Fibroblast of skin of right biceps (primary cell): ENCODE measurements around the gene COG8.
"Not testable (repeated sequence)": the region's sequence is repeated elsewhere in the genome, so short reads cannot be mapped to it uniquely, and the experiment has no call there.

Source experiments
- DNase-seq: peaks from one replicate; pipeline ENCODE4 v3.0.0-alpha.2; 2013

COG8 gene

DNA sequence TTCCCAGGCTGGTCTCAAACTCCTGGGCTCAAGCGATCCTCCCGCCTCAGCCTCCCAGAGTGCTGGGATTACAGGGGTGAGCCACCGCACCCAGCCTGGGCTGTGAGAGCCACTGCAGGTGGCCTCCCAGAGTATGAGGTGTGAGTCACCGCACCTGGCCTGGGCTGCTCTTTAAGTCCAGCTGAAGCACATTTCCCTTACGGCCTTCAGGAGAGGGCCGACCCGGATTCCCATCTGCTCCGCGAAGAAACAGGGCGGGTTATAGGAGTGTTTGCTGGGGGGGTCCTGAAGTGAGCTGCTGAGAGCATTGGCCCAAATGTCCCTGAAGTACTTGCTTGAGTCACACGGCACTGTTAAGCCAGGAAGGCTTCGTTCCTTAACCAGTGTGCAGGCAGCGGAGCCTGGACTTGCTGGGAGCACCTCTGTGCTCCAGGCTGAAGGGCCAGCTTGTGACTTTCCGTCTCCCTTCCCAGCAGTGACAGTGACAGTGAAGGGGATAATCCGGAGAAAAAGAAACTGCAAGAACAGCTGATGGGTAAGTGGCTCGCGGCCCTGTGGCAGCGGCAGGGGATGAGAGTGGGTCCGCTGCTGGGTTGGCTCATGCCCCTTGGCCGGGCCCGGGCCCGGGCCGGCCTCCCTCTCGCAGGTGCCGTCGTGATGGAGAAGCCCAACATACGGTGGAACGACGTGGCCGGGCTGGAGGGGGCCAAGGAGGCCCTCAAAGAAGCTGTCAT, 21.0 kb downstream of the COG8 start:
- no peak for DNase-seq

DNA sequence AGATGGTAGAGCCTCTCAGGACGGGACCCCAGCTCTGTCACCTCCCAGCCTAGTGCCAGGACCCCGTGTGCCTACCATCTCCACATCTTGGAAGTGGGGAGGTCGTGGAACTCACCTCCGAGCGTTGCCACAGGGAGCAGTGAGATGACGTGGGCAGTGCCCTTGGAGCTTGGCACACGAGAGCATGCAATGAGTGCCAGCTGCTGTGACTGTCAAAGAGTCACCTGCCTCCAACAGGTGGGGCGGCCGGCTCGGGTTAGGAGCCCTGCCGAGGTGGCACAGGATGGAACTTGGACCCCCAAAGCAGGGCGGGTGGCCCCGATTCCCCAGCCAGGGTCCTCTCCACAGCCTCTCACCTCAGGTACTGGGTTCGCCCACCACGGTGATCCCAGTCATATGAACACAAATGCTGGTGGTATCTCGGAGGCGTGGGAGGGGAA, 22.7 kb downstream of the COG8 start:
- no peak for DNase-seq

GRCh38 chr16:69315486-69316311, 23.7 kb downstream of the COG8 start:
- no peak for DNase-seq

DNA sequence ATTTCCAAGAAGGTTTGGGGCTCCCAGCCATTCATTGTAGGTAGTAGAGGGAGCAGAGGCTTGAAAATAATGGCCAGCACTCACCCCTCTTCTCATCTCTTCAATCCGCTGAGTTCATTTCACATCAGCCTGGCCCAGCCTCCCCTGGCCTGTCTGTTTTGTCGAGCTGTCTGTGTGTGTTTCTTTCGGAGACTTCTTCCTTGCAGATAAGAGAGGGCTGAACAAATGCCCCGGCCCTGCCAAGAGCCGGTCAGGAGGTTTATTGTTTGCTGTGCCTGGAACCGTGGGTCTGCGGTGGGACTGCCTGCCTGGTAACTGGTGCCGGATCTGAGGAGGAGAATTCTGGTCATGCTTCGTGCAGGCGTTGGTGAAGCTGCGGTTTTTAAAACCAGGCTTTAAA, 24.8 kb downstream of the COG8 start:
- no peak for DNase-seq

- no peak for DNase-seq
Measured at GRCh38 chr16:69313469-69313868, 25.9 kb downstream of the COG8 start.

DNA sequence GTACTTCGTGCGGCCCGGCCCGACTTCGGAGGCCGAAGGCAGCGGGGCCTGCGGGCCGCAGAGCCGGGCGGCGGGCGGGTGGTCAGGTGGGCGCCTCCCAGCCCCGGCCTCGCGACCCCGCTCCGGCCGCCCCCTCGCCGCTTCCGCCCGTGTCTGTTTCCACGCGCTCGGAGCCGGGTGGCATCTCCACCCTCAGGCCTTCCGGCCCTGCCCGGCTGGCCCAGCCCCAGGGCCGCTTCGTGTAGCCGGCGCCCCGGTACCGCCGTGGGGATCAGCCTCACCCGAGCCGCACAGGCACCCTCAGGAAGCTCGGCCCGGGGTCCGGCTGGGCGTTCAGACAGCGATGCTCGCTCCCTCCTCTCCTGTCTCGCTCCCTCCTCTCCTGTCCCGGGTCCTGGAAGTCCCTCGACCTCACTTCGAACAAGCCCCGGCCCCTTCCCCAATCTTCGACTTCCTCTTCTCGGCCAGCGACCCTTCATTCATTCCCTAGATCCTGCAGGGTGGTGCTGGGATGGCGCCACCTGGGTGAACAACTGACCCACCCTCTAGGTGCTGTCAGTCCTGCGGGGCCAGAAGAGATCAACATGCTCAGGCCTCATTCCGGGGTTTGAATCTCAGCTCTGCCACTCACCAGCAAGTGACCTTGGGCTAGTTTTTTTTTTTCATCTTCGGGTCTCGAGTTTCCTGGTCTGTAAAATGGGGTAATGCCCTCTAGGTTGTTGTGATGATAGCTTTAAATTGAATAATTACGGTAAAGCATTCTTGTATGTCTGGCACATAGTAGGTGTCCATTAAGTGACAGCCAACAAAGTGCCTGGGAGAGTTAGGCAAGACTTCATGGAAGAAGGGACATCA, 27.6 kb downstream of the COG8 start:
- DNase-seq = peak; percentile 26

DNA sequence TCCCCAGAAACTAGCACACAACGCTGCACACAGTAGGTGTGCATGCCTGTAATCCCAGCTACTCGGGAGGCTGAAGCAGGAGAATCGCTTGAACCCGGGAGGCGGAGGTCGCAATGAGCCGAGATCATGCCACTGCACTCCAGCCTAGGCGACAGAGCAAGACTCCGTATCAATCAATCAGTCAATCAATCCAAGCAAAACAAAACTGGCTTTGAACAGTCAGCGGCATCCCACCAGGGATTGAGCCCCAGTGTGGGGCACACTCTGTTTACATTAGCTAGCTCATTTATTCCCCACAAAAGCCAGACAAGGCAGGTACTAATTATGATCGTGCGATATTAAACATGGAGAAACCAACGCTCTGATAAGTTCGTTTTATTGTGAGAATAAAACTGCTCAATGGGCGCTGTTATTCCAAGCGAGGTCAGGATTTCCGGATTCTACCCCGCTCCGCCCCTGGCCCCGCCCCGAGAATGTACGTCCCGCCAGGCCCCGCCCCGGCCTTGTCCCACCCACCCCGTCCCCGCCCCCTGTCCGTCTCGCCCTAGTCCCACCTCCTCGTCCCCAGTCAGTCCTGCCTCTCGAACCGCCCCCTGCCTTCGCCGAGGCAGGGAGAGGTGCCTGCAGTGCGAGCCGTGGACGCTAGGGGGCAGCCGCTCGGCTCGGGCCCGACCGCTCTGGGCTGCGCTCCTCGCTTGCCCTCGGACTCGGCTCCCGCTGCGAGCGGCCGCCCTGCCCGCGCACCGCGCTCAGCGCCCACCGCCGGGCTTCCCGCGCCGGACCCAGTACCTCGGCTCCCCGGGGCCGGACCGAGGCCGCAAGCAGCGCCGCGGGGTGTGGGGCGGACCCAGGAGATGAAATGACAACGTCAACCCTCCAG, 28.5 kb downstream of the COG8 start, which contains the start of gene VPS4A:
Gene VPS4A (plus strand): TSS at position 698 of the 880 bp plus-strand sequence. CDS start 162 bp downstream, at position 860.
- DNase-seq = peak; percentile 96

- no peak for DNase-seq
Measured at GRCh38 chr16:69309316-69309715, 30.0 kb downstream of the COG8 start.

DNA sequence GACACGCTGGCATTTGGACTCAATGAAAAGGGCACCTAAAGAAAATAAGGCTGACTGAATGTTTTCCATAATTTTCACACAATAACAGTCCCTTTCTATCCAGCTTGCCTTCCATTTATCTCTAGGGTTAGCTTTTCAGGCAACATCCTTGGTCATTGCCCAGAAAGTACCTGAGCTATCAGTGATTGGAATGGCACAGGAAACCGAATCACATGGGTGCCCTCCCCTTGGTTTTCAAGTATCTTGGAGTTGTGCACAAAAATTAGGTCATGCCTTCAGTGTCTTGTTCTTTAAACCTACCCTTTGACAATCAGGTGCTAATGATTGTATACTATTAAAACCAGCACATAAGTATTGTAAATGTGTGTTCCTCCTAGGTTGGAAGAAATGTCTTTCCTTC, 31.5 kb downstream of the COG8 start:
- no peak for DNase-seq

DNA sequence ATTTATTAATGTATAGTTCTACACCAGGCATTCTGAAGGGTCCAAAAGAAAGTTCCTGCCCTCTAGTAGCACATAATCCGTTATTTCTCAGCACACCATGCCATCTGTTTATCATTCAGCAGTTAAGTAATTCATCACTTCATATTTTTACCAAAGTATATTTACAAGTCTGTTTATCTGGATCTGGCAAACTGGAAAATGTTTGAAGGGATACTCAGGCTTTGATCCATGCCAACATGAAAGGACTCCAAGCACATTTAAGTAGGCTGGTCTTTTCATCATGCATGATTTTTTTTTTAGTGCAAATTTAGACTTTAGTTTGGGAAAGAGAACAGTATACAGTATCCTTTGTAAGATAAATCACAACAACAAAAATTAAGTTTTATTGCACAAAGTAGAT, 32.3 kb downstream of the COG8 start:
- no peak for DNase-seq

DNA sequence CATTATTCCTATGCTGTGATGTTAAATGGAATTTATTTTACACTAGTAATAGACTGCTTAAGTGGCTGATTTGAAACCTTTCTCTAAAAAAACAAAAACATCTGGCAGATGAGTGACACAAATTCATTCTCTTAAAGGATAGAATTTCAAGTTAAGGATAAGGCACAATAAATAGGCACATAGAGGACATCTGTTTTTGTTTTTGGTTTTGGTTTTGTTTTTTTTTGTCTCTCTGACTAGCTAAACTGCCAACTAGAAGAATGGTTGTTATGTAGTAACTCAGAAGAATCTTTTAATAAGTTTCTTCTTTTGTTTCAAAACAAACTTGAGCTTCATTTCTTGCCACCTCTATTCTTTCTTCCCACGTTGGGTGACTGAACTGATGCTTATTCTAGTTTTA, 33.3 kb downstream of the COG8 start:
- DNase-seq = no peak

GRCh38 chr16:69302301-69302700, 37.1 kb downstream of the COG8 start:
- DNase-seq = no peak

DNA sequence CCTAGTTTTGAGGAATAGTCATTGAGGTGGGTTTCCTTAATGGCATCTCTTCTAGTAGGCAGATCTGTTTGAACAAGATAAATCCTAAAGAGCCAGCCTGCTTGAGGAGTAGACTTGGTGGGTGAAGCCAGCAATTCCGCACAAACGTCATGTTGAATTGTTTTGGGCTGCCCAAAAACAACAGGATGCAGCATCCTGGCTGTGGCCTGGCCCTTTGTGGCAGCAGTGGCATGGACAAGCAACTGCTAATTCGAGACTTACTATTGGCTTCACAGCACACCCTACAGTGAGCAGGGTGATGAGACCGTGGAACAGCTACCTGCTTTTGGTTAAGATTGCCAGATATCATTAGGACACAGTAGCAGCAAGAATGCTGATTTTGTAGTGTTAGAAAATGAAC, 37.5 kb downstream of the COG8 start:
- no peak for DNase-seq

DNA sequence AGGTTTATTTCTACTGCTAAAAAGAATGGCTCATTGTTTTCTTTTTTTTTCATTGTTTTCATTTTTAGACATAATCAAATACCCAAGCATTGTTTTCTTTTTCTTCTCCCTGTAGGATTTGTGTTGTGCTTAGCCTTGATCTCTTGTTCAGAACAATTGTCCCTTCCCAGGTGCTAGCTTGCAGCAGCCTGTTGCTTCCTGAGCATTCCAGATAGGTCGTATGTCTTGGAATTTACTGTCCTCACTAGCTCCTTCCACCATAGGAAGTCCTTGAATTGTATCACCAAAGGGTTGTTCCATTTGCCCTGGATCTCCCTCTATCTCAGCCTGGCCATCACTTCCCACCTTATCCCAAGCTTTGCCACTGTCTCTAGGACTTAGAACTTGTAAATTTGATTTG, 38.2 kb downstream of the COG8 start:
- no peak for DNase-seq

- DNase-seq = no peak
Measured at GRCh38 chr16:69298261-69298660, 41.1 kb downstream of the COG8 start.

DNA sequence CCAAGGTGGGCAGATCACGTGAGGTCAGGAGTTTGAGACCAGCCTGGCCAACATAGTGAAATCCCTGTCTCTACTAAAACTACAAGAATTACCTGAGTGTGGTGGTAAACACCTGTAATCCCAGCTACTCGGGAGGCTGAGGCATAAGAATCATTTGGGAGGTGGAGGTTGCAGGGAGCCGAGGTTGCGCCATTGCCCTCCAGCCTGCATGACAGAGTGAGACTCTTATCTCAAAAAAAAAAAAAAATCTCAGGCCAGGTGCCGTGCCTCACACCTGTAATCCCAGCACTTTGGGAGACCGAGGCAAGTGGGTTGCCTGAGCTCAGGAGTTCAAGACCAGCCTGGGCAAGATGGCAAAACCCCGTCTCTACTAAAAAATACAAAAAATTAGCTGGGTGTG, 42.6 kb downstream of the COG8 start:
- not testable (repeated sequence) for DNase-seq

DNA sequence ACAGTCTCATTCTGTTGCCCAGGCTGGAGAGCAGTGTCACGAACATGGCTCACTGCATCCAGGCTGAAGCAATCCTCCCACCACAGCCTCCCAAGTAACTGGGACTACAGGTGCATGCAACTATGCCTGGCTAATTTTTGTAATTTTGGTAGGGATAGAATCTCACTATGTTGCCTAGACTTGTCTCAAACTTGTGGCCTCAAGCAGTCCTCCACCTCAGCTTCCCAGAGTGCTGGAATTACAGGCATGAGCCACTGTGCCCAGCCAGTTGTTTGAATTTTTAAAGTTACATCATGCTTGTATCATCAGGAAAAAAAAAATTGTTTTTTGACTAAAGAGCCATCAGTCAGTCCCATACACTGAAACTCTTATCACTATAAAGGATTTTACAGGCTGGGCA, 45.3 kb downstream of the COG8 start:
- no peak for DNase-seq

DNA sequence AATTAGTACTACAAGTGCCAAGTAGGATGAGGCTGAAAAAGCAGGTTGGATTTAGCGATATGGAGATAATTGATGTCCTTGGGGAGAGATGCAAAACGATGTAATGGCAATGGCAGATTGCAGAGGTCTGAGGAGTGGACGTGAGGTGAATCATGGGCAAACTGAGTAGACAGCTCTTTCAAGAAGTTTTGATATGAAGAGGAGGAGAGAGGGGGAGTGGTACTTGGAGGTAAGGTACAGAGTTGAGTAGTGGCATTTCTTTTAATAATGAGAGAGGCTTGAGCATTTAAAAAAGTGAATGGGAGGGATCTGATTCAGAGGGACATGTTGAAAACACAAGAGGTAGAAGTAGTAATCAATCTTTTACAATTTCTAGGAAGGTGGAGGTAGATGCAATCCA, 46.0 kb downstream of the COG8 start:
- DNase-seq = no peak

DNA sequence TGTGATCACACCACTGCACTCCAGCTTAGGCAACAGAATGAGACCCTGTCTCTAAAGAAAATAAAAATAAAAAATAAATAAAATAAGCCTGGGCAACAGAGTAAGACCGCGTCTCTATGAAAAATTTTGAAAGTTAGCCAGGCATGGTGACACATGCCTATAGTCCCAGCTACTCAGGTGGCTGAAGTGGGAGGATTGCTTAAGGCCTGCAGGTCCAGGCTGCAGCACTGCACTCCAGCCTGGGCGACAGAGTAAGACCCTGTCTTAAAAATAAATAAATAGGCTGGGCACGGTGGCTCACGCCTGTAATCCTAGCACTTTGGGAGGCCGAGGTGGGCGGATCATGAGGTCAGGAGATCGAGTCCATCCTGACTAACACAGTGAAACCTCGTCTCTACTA, 47.7 kb downstream of the COG8 start:
- DNase-seq = not testable (repeated sequence)

- peak; percentile 73 for DNase-seq
Measured at GRCh38 chr16:69286941-69287713, 52.2 kb downstream of the COG8 start.

- no peak for DNase-seq
Measured at GRCh38 chr16:69285240-69285639, 54.1 kb downstream of the COG8 start.
